Measurements from ENCODE around the gene BNIP3.

The BNIP3 gene

GRCh38 chr10:131946321-131946751, 35.4 kb downstream of the BNIP3 start:
- TF ChIP-seq ZFX (IDR thresholded peaks at IDR 0.05; ENCODE audit: borderline replicate concordance), result no peak
- TF ChIP-seq CTCF (IDR thresholded peaks at IDR 0.05), result no peak

GRCh38 chr10:131944976-131945695, 36.6 kb downstream of the BNIP3 start:
- TF ChIP-seq CTCF (IDR thresholded peaks at IDR 0.05), result no peak
- TF ChIP-seq ZFX (IDR thresholded peaks at IDR 0.05; ENCODE audit: borderline replicate concordance), result no peak
- H3K27ac ChIP-seq, result no peak overlapping the region

More at GRCh38 chr10:131946321-131946751, 35.4 kb downstream of the BNIP3 start:
- no peak overlapping the region for H3K27ac ChIP-seq

GRCh38 chr10:131944412-131944811, 37.3 kb downstream of the BNIP3 start:
- H3K27ac ChIP-seq, result no peak overlapping the region
- TF ChIP-seq CTCF (IDR thresholded peaks at IDR 0.05), result no peak
- TF ChIP-seq ZFX (IDR thresholded peaks at IDR 0.05; ENCODE audit: borderline replicate concordance), result no peak

- no peak overlapping the region for H3K27ac ChIP-seq
- TF ChIP-seq CTCF (IDR thresholded peaks at IDR 0.05) (peak; percentile 59), ZFX (IDR thresholded peaks at IDR 0.05; ENCODE audit: borderline replicate concordance) (no peak)
Observed at GRCh38 chr10:131943021-131943814, 38.5 kb downstream of the BNIP3 start.

GRCh38 chr10:131942455-131942854, 39.3 kb downstream of the BNIP3 start:
- TF ChIP-seq CTCF (IDR thresholded peaks at IDR 0.05), result no peak
- TF ChIP-seq ZFX (IDR thresholded peaks at IDR 0.05; ENCODE audit: borderline replicate concordance), result no peak
- H3K27ac ChIP-seq, result no peak overlapping the region

GRCh38 chr10:131938681-131939080, 43.0 kb downstream of the BNIP3 start:
- TF ChIP-seq CTCF (IDR thresholded peaks at IDR 0.05) (no peak), ZFX (IDR thresholded peaks at IDR 0.05; ENCODE audit: borderline replicate concordance) (no peak)
- H3K27ac ChIP-seq, result no peak overlapping the region

GRCh38 chr10:131937836-131938235, 43.9 kb downstream of the BNIP3 start:
- no peak for TF ChIP-seq ZFX (IDR thresholded peaks at IDR 0.05; ENCODE audit: borderline replicate concordance)
- TF ChIP-seq CTCF (IDR thresholded peaks at IDR 0.05), result no peak

More at GRCh38 chr10:131937836-131938235, 43.9 kb downstream of the BNIP3 start:
- no peak overlapping the region for H3K27ac ChIP-seq
